ENCODE data around the gene GRM8. TPM values are rescaled to one million over a fixed set of nuclear protein-coding genes. Genes with fewer than 3 reads are reported as not detected.

Gene GRM8
- total RNA-seq, 1 experiment from 2014 or later, result 1.8 TPM

DNA sequence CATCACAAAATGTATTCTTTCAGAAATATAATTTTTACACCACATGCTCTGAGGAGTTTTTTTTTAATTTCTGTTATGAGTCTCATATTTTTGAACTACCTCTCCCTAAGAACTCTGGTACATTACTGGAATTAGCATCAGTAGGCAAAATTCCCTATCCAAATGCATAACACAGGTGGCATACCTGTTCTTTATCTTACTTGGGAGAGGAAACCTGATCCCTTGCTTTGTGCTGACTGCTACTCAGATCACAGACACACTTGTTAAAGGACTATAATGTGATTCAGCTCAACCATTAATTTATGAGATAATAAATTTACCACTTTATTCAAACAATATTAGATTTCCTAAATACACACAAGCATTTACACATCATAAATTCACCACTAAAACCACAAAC lies 617.2 kb downstream of the GRM8 start:
- H2BK5ac ChIP-seq (ENCODE audit: insufficient read length, low read length), result no peak overlapping the region
- TF ChIP-seq, protein P1, sequence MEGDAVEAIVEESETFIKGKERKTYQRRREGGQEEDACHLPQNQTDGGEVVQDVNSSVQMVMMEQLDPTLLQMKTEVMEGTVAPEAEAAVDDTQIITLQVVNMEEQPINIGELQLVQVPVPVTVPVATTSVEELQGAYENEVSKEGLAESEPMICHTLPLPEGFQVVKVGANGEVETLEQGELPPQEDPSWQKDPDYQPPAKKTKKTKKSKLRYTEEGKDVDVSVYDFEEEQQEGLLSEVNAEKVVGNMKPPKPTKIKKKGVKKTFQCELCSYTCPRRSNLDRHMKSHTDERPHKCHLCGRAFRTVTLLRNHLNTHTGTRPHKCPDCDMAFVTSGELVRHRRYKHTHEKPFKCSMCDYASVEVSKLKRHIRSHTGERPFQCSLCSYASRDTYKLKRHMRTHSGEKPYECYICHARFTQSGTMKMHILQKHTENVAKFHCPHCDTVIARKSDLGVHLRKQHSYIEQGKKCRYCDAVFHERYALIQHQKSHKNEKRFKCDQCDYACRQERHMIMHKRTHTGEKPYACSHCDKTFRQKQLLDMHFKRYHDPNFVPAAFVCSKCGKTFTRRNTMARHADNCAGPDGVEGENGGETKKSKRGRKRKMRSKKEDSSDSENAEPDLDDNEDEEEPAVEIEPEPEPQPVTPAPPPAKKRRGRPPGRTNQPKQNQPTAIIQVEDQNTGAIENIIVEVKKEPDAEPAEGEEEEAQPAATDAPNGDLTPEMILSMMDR (conservative IDR thresholded peaks at IDR 0.05), result no peak
- H3K4me1 Mint-ChIP-seq, result peaks cover 8 to 9% of the 10 kb centered on the region in 2 experiments
- no peak overlapping the region for H3T11ph ChIP-seq (ENCODE audit: low read length)
- no peak overlapping the region for H3K4me3 Mint-ChIP-seq
- no peaks in the 10 kb centered on the region for H3K36me3 Mint-ChIP-seq (ENCODE audit: insufficient read depth in 1 of 3, low read depth in 3 of 3)
- no peak overlapping the region for H4K91ac ChIP-seq (ENCODE audit: insufficient read length, low read depth, low read length)
- H4K20me1 ChIP-seq (ENCODE audit: control insufficient read depth, insufficient read depth, insufficient read length), result no peaks in the 10 kb centered on the region
- H3K56ac ChIP-seq (ENCODE audit: insufficient read length, low read depth, low read length), result no peak overlapping the region
- no peak overlapping the region for H3K14ac ChIP-seq (ENCODE audit: insufficient read depth, low read length)
- H2BK120ac ChIP-seq (ENCODE audit: low read depth, low read length, poor library complexity, severe bottlenecking), result no peak overlapping the region
- H3K9ac ChIP-seq (ENCODE audit: extremely low read depth, insufficient read length, low read length), result no peak overlapping the region
- H3K23me2 ChIP-seq (ENCODE audit: insufficient read length, low read depth, low read length, poor library complexity, severe bottlenecking), result no peaks in the 10 kb centered on the region
- no peak overlapping the region for H3K27ac Mint-ChIP-seq
- no peaks in the 10 kb centered on the region for H3K27me3 Mint-ChIP-seq (ENCODE audit: low read depth)
- no peaks in the 10 kb centered on the region; a peak in 1 of 5 replicates for H3K9me3 Mint-ChIP-seq
- no peak overlapping the region for H2BK12ac ChIP-seq (ENCODE audit: insufficient read length, low read depth, low read length)
- no peaks in the 10 kb centered on the region for H3K79me1 ChIP-seq (ENCODE audit: insufficient read depth, low read depth, low read length, poor library complexity, severe bottlenecking)
- no peak overlapping the region for H3K23ac ChIP-seq (ENCODE audit: insufficient read length, low read depth, low read length)
- no peak overlapping the region for H3K18ac ChIP-seq (ENCODE audit: insufficient read length, low read depth, low read length)
- no peak overlapping the region for H2BK15ac ChIP-seq (ENCODE audit: low read depth, low read length)
- no peak for DNase-seq
- H3K9me3 ChIP-seq (ENCODE audit: control insufficient read depth, low read depth, low read length), result no peaks in the 10 kb centered on the region
- no peak overlapping the region for H3K4ac ChIP-seq (ENCODE audit: low read depth, low read length)
- H3K27ac ChIP-seq (ENCODE audit: insufficient read length, low read depth, low read length), result no peak overlapping the region
- no peaks in the 10 kb centered on the region for H3K4me1 ChIP-seq (ENCODE audit: insufficient read depth, low read length)
- H4K5ac ChIP-seq (ENCODE audit: insufficient read length, low read depth, low read length), result no peak overlapping the region
- no peak overlapping the region for H2BK20ac ChIP-seq (ENCODE audit: low read depth, low read length, poor library complexity, severe bottlenecking)
- no peaks in the 10 kb centered on the region for H3K27me3 ChIP-seq (ENCODE audit: insufficient read depth, low read length)
- H3K79me2 ChIP-seq (ENCODE audit: insufficient read depth, low read length), result no peaks in the 10 kb centered on the region
- no peak overlapping the region for H2AFZ ChIP-seq (ENCODE audit: low read length)
- no peak overlapping the region for H2AK5ac ChIP-seq (ENCODE audit: insufficient read length, low read length)
- no peak overlapping the region for H3K4me2 ChIP-seq (ENCODE audit: insufficient read depth, insufficient read length, low read length)
- H4K8ac ChIP-seq (replicated peaks; ENCODE audit: insufficient read length, low read depth, low read length), result no peak overlapping the region

Measured in H9 (cell line).